ENCODE results near the gene GLYR1. TPM values are rescaled to one million over a fixed set of nuclear protein-coding genes. Genes with fewer than 3 reads are reported as not detected.

The GLYR1 gene
- polyA plus RNA-seq, 1 donor from 2014 or later: 78.6 TPM

- peak overlapping the region; percentile 95 for H2AFZ ChIP-seq (ENCODE audit: low read depth, low read length)
- H3K36me3 ChIP-seq (ENCODE audit: insufficient read depth, low read length): no peaks in the 10 kb centered on the region
- H3K79me2 ChIP-seq (replicated peaks; ENCODE audit: insufficient read depth, low read length): peaks cover 12% of the 10 kb centered on the region
- peak overlapping the region; percentile 99 for H3K4me3 ChIP-seq (ENCODE audit: low read length)
- H3K27ac ChIP-seq (ENCODE audit: low read length): no peak overlapping the region
- H3K9ac ChIP-seq (ENCODE audit: low read length): peak overlapping the region; percentile 91
- H3K4me2 ChIP-seq (ENCODE audit: low read length): peak overlapping the region; percentile 73
- H3K9me3 ChIP-seq (ENCODE audit: low read length): no peaks in the 10 kb centered on the region
- no peaks in the 10 kb centered on the region for H3K27me3 ChIP-seq (ENCODE audit: insufficient read depth, low read depth, low read length)
- H4K20me1 ChIP-seq (ENCODE audit: insufficient read depth): no peaks in the 10 kb centered on the region
- no peaks in the 10 kb centered on the region for H3K9me2 ChIP-seq (ENCODE audit: insufficient read depth, low read length)
- H3F3A ChIP-seq (ENCODE audit: insufficient read depth, low read length, poor library complexity, severe bottlenecking): no peaks in the 10 kb centered on the region
- TF ChIP-seq MXI1 (conservative IDR thresholded peaks at IDR 0.05; ENCODE audit: poor library complexity, severe bottlenecking): no peak
- TF ChIP-seq TAF1 (IDR thresholded peaks at IDR 0.05; ENCODE audit: low read depth): no peak
- no peak for TF ChIP-seq EZH2 (IDR thresholded peaks at IDR 0.05; ENCODE audit: borderline replicate concordance, insufficient read depth, low read length, poor library complexity, severe bottlenecking)
- TF ChIP-seq REST (IDR thresholded peaks at IDR 0.05; ENCODE audit: borderline replicate concordance): no peak
- no peak for TF ChIP-seq POLR2AphosphoS5 (IDR thresholded peaks at IDR 0.05)
- TF ChIP-seq, protein P1, sequence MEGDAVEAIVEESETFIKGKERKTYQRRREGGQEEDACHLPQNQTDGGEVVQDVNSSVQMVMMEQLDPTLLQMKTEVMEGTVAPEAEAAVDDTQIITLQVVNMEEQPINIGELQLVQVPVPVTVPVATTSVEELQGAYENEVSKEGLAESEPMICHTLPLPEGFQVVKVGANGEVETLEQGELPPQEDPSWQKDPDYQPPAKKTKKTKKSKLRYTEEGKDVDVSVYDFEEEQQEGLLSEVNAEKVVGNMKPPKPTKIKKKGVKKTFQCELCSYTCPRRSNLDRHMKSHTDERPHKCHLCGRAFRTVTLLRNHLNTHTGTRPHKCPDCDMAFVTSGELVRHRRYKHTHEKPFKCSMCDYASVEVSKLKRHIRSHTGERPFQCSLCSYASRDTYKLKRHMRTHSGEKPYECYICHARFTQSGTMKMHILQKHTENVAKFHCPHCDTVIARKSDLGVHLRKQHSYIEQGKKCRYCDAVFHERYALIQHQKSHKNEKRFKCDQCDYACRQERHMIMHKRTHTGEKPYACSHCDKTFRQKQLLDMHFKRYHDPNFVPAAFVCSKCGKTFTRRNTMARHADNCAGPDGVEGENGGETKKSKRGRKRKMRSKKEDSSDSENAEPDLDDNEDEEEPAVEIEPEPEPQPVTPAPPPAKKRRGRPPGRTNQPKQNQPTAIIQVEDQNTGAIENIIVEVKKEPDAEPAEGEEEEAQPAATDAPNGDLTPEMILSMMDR (IDR thresholded peaks at IDR 0.05; ENCODE audit: poor library complexity, severe bottlenecking): no peak
- TF ChIP-seq EP300 (conservative IDR thresholded peaks at IDR 0.05; ENCODE audit: poor library complexity, severe bottlenecking): no peak
- TF ChIP-seq SMC3 (conservative IDR thresholded peaks at IDR 0.05; ENCODE audit: poor library complexity): no peak
- no peak for TF ChIP-seq RAD21 (conservative IDR thresholded peaks at IDR 0.05)
Observed at GRCh38 chr16:4765511-4766474, 81.3 kb downstream of the GLYR1 start.

GRCh38 chr16:4763791-4764190 lies 83.3 kb downstream of the GLYR1 start:
- no peaks in the 10 kb centered on the region for H3K27me3 ChIP-seq (ENCODE audit: insufficient read depth, low read depth, low read length)
- H3K9me2 ChIP-seq (ENCODE audit: insufficient read depth, low read length): no peaks in the 10 kb centered on the region
- no peaks in the 10 kb centered on the region for H3K9me3 ChIP-seq (ENCODE audit: low read length)
- no peak for TF ChIP-seq POLR2AphosphoS5 (IDR thresholded peaks at IDR 0.05)
- H3K4me2 ChIP-seq (ENCODE audit: low read length): no peak overlapping the region
- no peak overlapping the region for H3K27ac ChIP-seq (ENCODE audit: low read length)
- peaks cover 12% of the 10 kb centered on the region for H3K79me2 ChIP-seq (replicated peaks; ENCODE audit: insufficient read depth, low read length)
- no peak overlapping the region for H3K4me3 ChIP-seq (ENCODE audit: low read length)
- no peak overlapping the region for H2AFZ ChIP-seq (ENCODE audit: low read depth, low read length)
- no peaks in the 10 kb centered on the region for H3F3A ChIP-seq (ENCODE audit: insufficient read depth, low read length, poor library complexity, severe bottlenecking)
- no peaks in the 10 kb centered on the region for H4K20me1 ChIP-seq (ENCODE audit: insufficient read depth)
- H3K9ac ChIP-seq (ENCODE audit: low read length): no peak overlapping the region
- H3K36me3 ChIP-seq (ENCODE audit: insufficient read depth, low read length): no peaks in the 10 kb centered on the region

All from neural cell (in vitro differentiated cells).